Lung (tissue), 12 donors: Measurements from ENCODE around the gene CLN5. TPM values are rescaled to one million over a fixed set of nuclear protein-coding genes. Genes with fewer than 3 reads are reported as not detected.
A peak's percentile ranks its signal among the peaks of the same experiment; 100 is the strongest.

Source experiments
- ATAC-seq: fragments of 200-7000 bp; cut with Tn5 transposase; one replicate; pipeline ENCODE4 v1.9.1; 2020; ENCODE audit warnings: moderate number of reproducible peaks; ENCODE audit not compliant: insufficient read depth, low FRiP score
- DNase-seq, 3 donors: peaks; one replicate each; pipeline ENCODE4 v3.0.0-alpha.2; 2013 to 2017
- H3K27ac ChIP-seq, 2 donors: one replicate each; pipeline ENCODE4 v1.5.1; 2013; ENCODE audit warnings: mild to moderate bottlenecking in 2 of 2, moderate library complexity in 2 of 2, control low read depth in 1 of 2, inconsistent platforms in 1 of 2, low read depth in 1 of 2, low read length in 1 of 2
- H3K27me3 ChIP-seq, 3 donors: one replicate each; pipeline ENCODE4 v1.5.1; 2013; ENCODE audit warnings: low read length in 2 of 3; ENCODE audit not compliant: control insufficient read depth in 3 of 3, insufficient read depth in 3 of 3
- H3K36me3 ChIP-seq, 4 donors: one replicate each; pipeline ENCODE4 v1.5.1; 2013; ENCODE audit warnings: low read length in 4 of 4, mild to moderate bottlenecking in 1 of 4, moderate library complexity in 1 of 4; ENCODE audit not compliant: control insufficient read depth in 4 of 4, insufficient read depth in 4 of 4
- H3K4me1 ChIP-seq, 5 donors: one replicate each; pipeline ENCODE4 v1.5.1; 2013; ENCODE audit warnings: low read length in 5 of 5, mild to moderate bottlenecking in 2 of 5, moderate library complexity in 1 of 5; ENCODE audit not compliant: control insufficient read depth in 5 of 5, insufficient read depth in 5 of 5
- H3K4me3 ChIP-seq: one replicate; pipeline ENCODE4 v1.5.1; 2013; ENCODE audit warnings: mild to moderate bottlenecking, control low read depth, moderate library complexity
- H3K9ac ChIP-seq, 2 donors: one replicate each; pipeline ENCODE4 v1.5.1; 2013; ENCODE audit warnings: low read length in 2 of 2, control low read depth in 1 of 2; ENCODE audit not compliant: insufficient read depth in 1 of 2
- H3K9me3 ChIP-seq, 4 donors: one replicate each; pipeline ENCODE4 v1.5.1; 2013; ENCODE audit warnings: low read length in 3 of 4, mild to moderate bottlenecking in 1 of 4, moderate library complexity in 1 of 4; ENCODE audit not compliant: control insufficient read depth in 4 of 4, insufficient read depth in 3 of 4
- CTCF ChIP-seq: IDR thresholded peaks from 2 replicates; pipeline ENCODE4 v1.5.1; 2012; ENCODE audit warnings: mild to moderate bottlenecking; ENCODE audit errors: control extremely low read depth, extremely low read depth
- WGBS, 2 donors: extraction: QIAGEN DNeasy Blood & Tissue Kit; methylation state at CpG; one replicate each; pipeline ENCODE4 v1.1.7; 2013; 5-methylcytosine and 5-hydroxymethylcytosine counted together
- polyA plus RNA-seq, 2 donors: library from polyadenylated mRNA; stranded (reverse); fragments of 200-250 nt; gene quantifications; one replicate each; pipeline ENCODE4 v1.2.1, GENCODE V29; 2013
- total RNA-seq, 2 donors: library from RNA; depleted of rRNA in 1 of 2; stranded (reverse); fragments of >200 nt in 1 of 2; gene quantifications; one replicate each; pipeline ENCODE4 v1.2.1, GENCODE V29; 2014 to 2021
- donor health status: control.
- donor health status: control.
- donor health status: Bipolar disorder and iron deficiency.
- donor health status: healthy.
- donor health status: DM: yes; HTN: yes; CAD: no.

CLN5 gene
- total and polyA plus RNA-seq, 4 donors: 18.0 to 41.7 (median 26.7) TPM

- peaks cover 0 to 20% (median under 1%) of the 10 kb centered on the region in 5 donors for H3K4me1 ChIP-seq
- H3K9me3 ChIP-seq: no peaks in the 10 kb centered on the region
- H3K27ac ChIP-seq: peak overlapping the region in 1 of 2 donors; percentile 29
- H3K36me3 ChIP-seq: peaks cover 19 to 68% (median 47%) of the 10 kb centered on the region in 4 donors
- no peak overlapping the region for H3K9ac ChIP-seq
- WGBS, 2 donors: 54 to 77% methylated on average over 2 of the region's 2 CpGs
- ATAC-seq: no peak
- no peak for TF ChIP-seq CTCF
- no peaks in the 10 kb centered on the region for H3K27me3 ChIP-seq
- no peak overlapping the region for H3K4me3 ChIP-seq
- DNase-seq: no peak
Observed at GRCh38 chr13:77013853-77014542, 22.1 kb downstream of the CLN5 start.

DNA sequence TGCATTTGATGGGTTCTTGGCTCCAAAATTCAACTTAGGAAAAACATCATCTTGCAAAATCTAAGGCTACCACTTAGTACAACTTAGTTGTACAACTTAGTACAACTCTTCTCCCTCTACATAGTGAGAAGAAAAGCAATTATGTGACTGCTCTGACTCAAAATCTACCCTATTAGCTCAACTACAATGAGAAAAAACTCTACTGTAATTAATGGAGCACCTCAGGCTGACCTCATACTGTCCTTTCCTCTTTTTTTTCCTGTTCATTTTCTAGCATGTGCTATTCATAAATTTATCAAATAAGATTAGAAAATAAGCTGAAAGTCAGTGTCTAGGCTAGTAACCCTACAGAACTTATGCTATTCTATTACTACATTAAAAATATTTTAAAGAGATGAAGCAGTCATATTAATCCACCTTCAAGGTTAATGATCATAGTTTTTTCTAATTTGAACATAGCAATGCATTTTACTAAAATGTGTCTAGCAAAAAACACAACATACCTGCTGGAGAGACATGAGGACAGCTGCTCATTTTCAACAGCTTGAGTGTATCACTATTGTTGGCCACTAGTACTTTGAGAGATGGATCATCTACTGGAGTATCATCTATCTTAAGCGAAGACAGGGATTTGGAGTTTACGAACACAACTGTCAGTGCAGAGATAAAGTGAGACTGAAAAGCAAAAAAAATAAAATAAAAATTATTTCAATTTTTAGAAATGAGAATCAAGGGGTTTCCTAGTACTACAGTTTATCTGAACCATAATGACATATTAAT, 23.2 kb downstream of the CLN5 start:
- ATAC-seq (no peak), DNase-seq (no peak)
- Histone ChIP-seq H3K4me3 (no peak overlapping the region), H3K27me3 (no peaks in the 10 kb centered on the region), H3K4me1 (peaks cover 0 to 23% (median 2%) of the 10 kb centered on the region in 5 donors), H3K9me3 (no peaks in the 10 kb centered on the region), H3K27ac (no peak overlapping the region), H3K36me3 (peaks cover 17 to 58% (median 46%) of the 10 kb centered on the region in 4 donors), H3K9ac (no peak overlapping the region)
- 90 to 99% methylated on average over 2 of the region's 2 CpGs for WGBS, 2 donors
- no peak for TF ChIP-seq CTCF

DNA sequence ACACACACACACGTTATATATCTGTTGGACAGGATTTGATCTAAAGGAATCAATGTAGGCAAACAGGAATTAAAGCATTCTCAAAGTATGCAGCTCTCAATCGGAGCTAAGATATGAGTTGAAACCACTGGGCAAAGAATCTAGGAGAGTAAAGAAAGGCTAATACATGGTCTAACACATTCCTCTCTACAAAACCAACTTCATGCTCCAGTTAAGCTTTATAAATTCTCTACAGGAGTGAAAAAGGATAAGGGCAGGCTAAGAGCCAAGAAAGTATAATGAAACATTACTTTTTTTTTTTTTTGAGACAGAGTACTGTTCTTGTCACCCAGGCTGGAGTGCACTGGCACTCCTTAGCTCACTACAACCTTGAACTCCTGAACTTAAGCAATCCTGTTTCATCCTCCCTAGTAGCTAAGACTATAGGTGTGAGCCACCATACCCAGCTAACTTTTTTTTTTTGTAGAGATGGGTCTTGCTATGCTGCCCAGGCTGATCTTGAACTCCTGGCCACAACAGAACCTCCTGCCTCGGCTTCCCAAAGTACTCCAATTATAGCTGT, 24.5 kb downstream of the CLN5 start:
- peaks cover 12 to 51% (median 39%) of the 10 kb centered on the region in 4 donors for H3K36me3 ChIP-seq
- H3K27me3 ChIP-seq: no peaks in the 10 kb centered on the region
- WGBS, 2 donors: 87 to 92% methylated on average over 3 of the region's 3 CpGs
- no peak for ATAC-seq
- DNase-seq: no peak
- H3K4me1 ChIP-seq: peaks cover 0 to 30% (median 4%) of the 10 kb centered on the region in 5 donors
- H3K27ac ChIP-seq: no peak overlapping the region
- H3K4me3 ChIP-seq: no peak overlapping the region
- no peak overlapping the region for H3K9ac ChIP-seq
- no peak for TF ChIP-seq CTCF
- no peaks in the 10 kb centered on the region for H3K9me3 ChIP-seq
